HepG2 (cell line): Measurements from ENCODE around the gene WDR11. TPM values are rescaled to one million over a fixed set of nuclear protein-coding genes. Genes with fewer than 3 reads are reported as not detected.

Experiments
- ATAC-seq: fragments of 200-7000 bp; cut with Tn5 transposase; 3 replicates; pipeline ENCODE4 v1.9.1; 2020; ENCODE audit warnings: mild to moderate bottlenecking, moderate library complexity
- BruUV-seq: library from RNA; stranded (reverse); fragments of 400-500 nt; replicated peaks from 2 replicates; lab custom pipeline; 2021; lab: Mats Ljungman, UMichigan
- CTCF ChIA-PET: fragments of 300-600 bp; formaldehyde crosslinking; extraction: SDS; loops from one replicate; lab custom pipeline; 2021; ENCODE audit warnings: low total read pairs, inconsistent platforms, low intra/inter-chr PET ratio; lab: Yijun Ruan, JAX
- POLR2A ChIA-PET: fragments of 350-600 bp; sonication (Branson Sonifier 250); formaldehyde crosslinking; loops from one replicate; lab custom pipeline; 2020; ENCODE audit warnings: antibody characterized with exemption, inconsistent platforms; lab: Yijun Ruan, JAX
- DNase-seq: peaks from one replicate; pipeline ENCODE4 v3.0.0-alpha.2; 2015; ENCODE audit warnings: low spot score
- FAIRE-seq: peaks from 3 replicates; lab custom pipeline; 2011; peaks lifted over from hg19 to GRCh38; lab: Jason Lieb, UNC
- H2AFZ ChIP-seq: one replicate; pipeline ENCODE4 v1.6.1; 2011; ENCODE audit warnings: low read length, inconsistent platforms
- H3K27ac ChIP-seq: fragments of 300-600 bp; 3 replicates; pipeline ENCODE4 v1.8.0; 2011; ENCODE audit warnings: mixed run types, mild to moderate bottlenecking, mixed read lengths, low read length, inconsistent platforms; ENCODE audit not compliant: insufficient read depth; ENCODE audit errors: extremely low read length
- H3K27me3 ChIP-seq, 2 experiments: fragments of 200-600 bp in 1 of 2; 2 replicates in 1 of 2; 3 replicates in 1 of 2; pipeline versions ENCODE4 v1.6.0 to v1.8.0; 2011; ENCODE audit warnings: low read length in 2 of 2, mild to moderate bottlenecking in 2 of 2, moderate library complexity in 2 of 2, inconsistent platforms in 1 of 2; ENCODE audit not compliant: insufficient read depth in 2 of 2, control insufficient read depth in 1 of 2
- H3K36me3 ChIP-seq, 2 experiments: fragments of 200-600 bp in 1 of 2; replicated peaks in 1 of 2; 2 replicates in 1 of 2; 3 replicates in 1 of 2; pipeline versions ENCODE4 v1.5.1 to v1.8.0; 2011; ENCODE audit warnings: low read length in 2 of 2, inconsistent platforms in 1 of 2; ENCODE audit not compliant: insufficient read depth in 2 of 2, control insufficient read depth in 1 of 2
- H3K4me1 ChIP-seq: 2 replicates; pipeline ENCODE4 v1.5.1; 2012; ENCODE audit warnings: low read length, inconsistent platforms; ENCODE audit not compliant: insufficient read depth
- H3K4me2 ChIP-seq: 2 replicates; pipeline ENCODE4 v1.6.0; 2011; ENCODE audit warnings: low read depth, low read length, inconsistent platforms
- H3K4me3 ChIP-seq, 3 experiments: fragments of 200-600 bp in 1 of 3; sonication (generic), shearing (Covaris generic) in 1 of 3; replicated peaks in 1 of 3; 2 replicates each; pipeline ENCODE4 v1.5.1; 2011 to 2016; ENCODE audit warnings: low read length in 3 of 3, inconsistent platforms in 2 of 3, low read depth in 2 of 3, mild to moderate bottlenecking in 2 of 3, control low read depth in 1 of 3, mixed read lengths in 1 of 3; ENCODE audit not compliant: insufficient read depth in 1 of 3
- H3K79me2 ChIP-seq: one replicate; pipeline ENCODE4 v1.6.1; 2011; ENCODE audit warnings: low read length, inconsistent platforms; ENCODE audit not compliant: insufficient read depth
- H3K9ac ChIP-seq: 2 replicates; pipeline ENCODE4 v1.6.0; 2011; ENCODE audit warnings: mild to moderate bottlenecking, low read depth, low read length, inconsistent platforms; ENCODE audit not compliant: insufficient read depth
- H3K9me3 ChIP-seq: 2 replicates; pipeline ENCODE4 v1.5.1; 2012; ENCODE audit warnings: mild to moderate bottlenecking, low read length
- H4K20me1 ChIP-seq: 2 replicates; pipeline ENCODE4 v1.6.0; 2011; ENCODE audit warnings: inconsistent platforms, mild to moderate bottlenecking, low read length, moderate library complexity; ENCODE audit not compliant: insufficient read depth
- CBX2 ChIP-seq, 2 experiments: fragments of 200-600 bp in 1 of 2; sonication (generic); formaldehyde crosslinking in 1 of 2; IDR thresholded peaks; 2 replicates each; pipeline versions ENCODE4 v1.7.0 to v1.8.1; 2018 to 2022; ENCODE audit warnings: low read depth in 2 of 2, low read length in 1 of 2, mild to moderate bottlenecking in 1 of 2, missing genetic modification reagents in 1 of 2
- CHD2 ChIP-seq: IDR thresholded peaks from 2 replicates; pipeline ENCODE4 v1.6.1; 2011; ENCODE audit warnings: low read depth, low read length, improper control_type of control experiment
- ELF1 ChIP-seq: sonication (generic); formaldehyde crosslinking; IDR thresholded peaks from 2 replicates; pipeline ENCODE4 v1.4.0; 2020; ENCODE audit warnings: missing genetic modification reagents
- ELK4 ChIP-seq: sonication (generic); formaldehyde crosslinking; IDR thresholded peaks from 2 replicates; pipeline ENCODE4 v1.9.0; 2021; ENCODE audit warnings: missing genetic modification reagents, borderline replicate concordance
- FOXA1 ChIP-seq, 2 experiments: fragments of 450-650 bp in 1 of 2; sonication (generic) in 1 of 2; formaldehyde crosslinking in 1 of 2; IDR thresholded peaks; 2 replicates each; pipeline versions ENCODE4 v1.4.0 to v1.6.1; 2016 to 2020; ENCODE audit warnings: missing genetic modification reagents in 1 of 2
- FOXO1 ChIP-seq: sonication (generic); formaldehyde crosslinking; IDR thresholded peaks from 2 replicates; pipeline ENCODE4 v1.4.0; 2020; ENCODE audit warnings: missing genetic modification reagents
- HNRNPLL ChIP-seq: fragments of 200-400 bp; formaldehyde crosslinking; IDR thresholded peaks from 2 replicates; pipeline ENCODE4 v1.6.1; 2017; ENCODE audit warnings: mild to moderate bottlenecking, low read depth, low read length; ENCODE audit not compliant: poor library complexity, severe bottlenecking
- KAT8 ChIP-seq: IDR thresholded peaks from 2 replicates; pipeline ENCODE4 v1.6.1; 2016; ENCODE audit warnings: missing genetic modification reagents, missing compliant biosample characterization
- NBN ChIP-seq: fragments of 450-650 bp; conservative IDR thresholded peaks from 2 replicates; pipeline ENCODE4 v1.6.1; 2017
- RXRA ChIP-seq: sonication (generic); formaldehyde crosslinking; IDR thresholded peaks from 2 replicates; pipeline ENCODE4 v1.5.1; 2020; ENCODE audit warnings: missing genetic modification reagents
- STAG1 ChIP-seq: sonication (generic); formaldehyde crosslinking; IDR thresholded peaks from 2 replicates; pipeline ENCODE4 v1.4.0; 2020; ENCODE audit warnings: missing genetic modification reagents
- XRCC5 ChIP-seq: fragments of 200-400 bp; formaldehyde crosslinking; optimal IDR thresholded peaks from 2 replicates; pipeline ENCODE3; 2017; ENCODE audit warnings: mild to moderate bottlenecking, low read length
- ZNF274 ChIP-seq: sonication (generic); formaldehyde crosslinking; IDR thresholded peaks from 2 replicates; pipeline ENCODE4 v1.5.1; 2020; ENCODE audit warnings: mild to moderate bottlenecking, missing genetic modification reagents
- ZNF512B ChIP-seq: sonication (generic); formaldehyde crosslinking; IDR thresholded peaks from 2 replicates; pipeline ENCODE4 v1.5.1; 2020; ENCODE audit warnings: missing genetic modification reagents, mild to moderate bottlenecking, borderline replicate concordance
- ZNF687 ChIP-seq: sonication (generic); formaldehyde crosslinking; IDR thresholded peaks from 2 replicates; pipeline ENCODE4 v1.5.1; 2020; ENCODE audit warnings: mild to moderate bottlenecking, missing genetic modification reagents, moderate library complexity
- WGBS: methylation state at CpG from one replicate; pipeline ENCODE4 v1.1.6; 2017; ENCODE audit warnings: low lambda C conversion rate; 5-methylcytosine and 5-hydroxymethylcytosine counted together
- in situ Hi-C: cut with HindIII; loops from 2 replicates; pipeline ENCODE4 v1.10.0; 2017; ENCODE audit warnings: low pct_unique_long_range_greater_than_20kb; ENCODE audit not compliant: extremely low pct_ligation_motif_present
- intact Hi-C: fragments of 100-400 bp; cut with micrococcal nuclease; formaldehyde crosslinking; loops from one replicate; pipeline ENCODE4 v1.10.0; 2022; ENCODE audit not compliant: unreplicated experiment
- polyA plus RNA-seq, 8 experiments: library from polyadenylated mRNA; depleted of rRNA in 3 of 8; stranded (reverse) in 7 of 8; unstranded in 1 of 8; fragments of >200 nt; fragmentation: Illumina TruSeq in 4 of 8; extraction: Trizol in 4 of 8; gene quantifications; 2 replicates each; pipeline versions ENCODE4 v1.2.1 to v1.2.3, GENCODE V29; 2011 to 2016; ENCODE audit warnings: low read depth in 4 of 8, missing spikeins in 1 of 8, mixed read lengths in 1 of 8; ENCODE audit not compliant: insufficient read depth in 1 of 8
- total RNA-seq, 5 experiments: library from RNA; depleted of rRNA; stranded (reverse); fragments of >200 nt; fragmentation: Illumina TruSeq; extraction: Trizol; gene quantifications; 2 replicates each; pipeline ENCODE4 v1.2.3, GENCODE V29; 2016; ENCODE audit warnings: low read depth in 1 of 5

Gene WDR11
- total and polyA plus RNA-seq, 2 of the 13 experiments (the other 11 are each of a cell fraction or from before 2014, with no cell fraction given): 38.0 to 45.2 TPM

- CTCF ChIA-PET: interaction anchor here (0.8 to 2.3 kb wide), 3 partner anchors 666 to 944 kb away, joined by 4 to 14 read pairs (median 7); no protein-coding TSS in a partner anchor
- 16% methylated on average over 19 of the region's 23 CpGs for WGBS
- Histone ChIP-seq H3K9ac (no peak overlapping the region), H3K9me3 (no peaks in the 10 kb centered on the region), H3K27me3 (no peaks in the 10 kb centered on the region; a peak in 1 of 5 replicates), H3K27ac (no peak overlapping the region), H3K36me3 (no peaks in the 10 kb centered on the region), H2AFZ (no peak overlapping the region), H3K4me2 (peak overlapping the region; percentile 63), H3K4me3 (peak overlapping the region in 1 of 3 experiments; percentile 29; a peak in 2 of 6 replicates), H4K20me1 (no peaks in the 10 kb centered on the region), H3K4me1 (no peaks in the 10 kb centered on the region), H3K79me2 (no peaks in the 10 kb centered on the region)
- DNase-seq (peak; percentile 32), FAIRE-seq (peak; percentile 48), ATAC-seq (peak; percentile 92)
- no TSS peak for BruUV-seq
- POLR2A ChIA-PET: no interaction called here
- in situ Hi-C loops: loop anchor here (5.0 kb wide), 1 partner anchor 789 kb away; no protein-coding TSS in a partner anchor
- intact Hi-C loops: loop anchor here (1.0 to 5.0 kb wide), 3 partner anchors 666 to 959 kb away; no protein-coding TSS in a partner anchor
- no peak for TF ChIP-seq CBX2 (IDR thresholded peaks at IDR 0.05; ENCODE audit: low read depth, low read length)
- no peak for TF ChIP-seq CBX2 (CRISPR knock-in tag; IDR thresholded peaks at IDR 0.05; ENCODE audit: low read depth)
- TF ChIP-seq ELF1 (CRISPR knock-in tag): peak; percentile 65; the same call in 1 of the 2 replicates
- no peak for TF ChIP-seq KAT8 (CRISPR knock-in tag)
- peak; percentile 98 for TF ChIP-seq STAG1
- peak; percentile 26; the same call in 1 of the 2 replicates for TF ChIP-seq FOXO1 (CRISPR knock-in tag)
- no peak for TF ChIP-seq FOXA1 (IDR thresholded peaks at IDR 0.05)
- TF ChIP-seq FOXA1 (CRISPR knock-in tag; IDR thresholded peaks at IDR 0.05): peak; percentile 67
- no peak for TF ChIP-seq ELK4
- TF ChIP-seq ZNF687: peak; percentile 44
- peak; percentile 47 for TF ChIP-seq XRCC5
- TF ChIP-seq ZNF512B (CRISPR knock-in tag): 0 out of 2 replicates have a peak, but pooled peaks have one; percentile 39
- 0 out of 2 replicates have a peak, but pooled peaks have one; percentile 16 for TF ChIP-seq RXRA (CRISPR knock-in tag)
- no peak for TF ChIP-seq NBN
- TF ChIP-seq ZNF274 (CRISPR knock-in tag): 0 out of 2 replicates have a peak, but pooled peaks have one; percentile 18
- no peak for TF ChIP-seq CHD2
- TF ChIP-seq HNRNPLL: peak; percentile 15
Measured at GRCh38 chr10:120942806-120943413, 91.7 kb downstream of the WDR11 start.
